Fibroblast of pulmonary artery (primary cell): ENCODE results near the gene C1QL2.
A peak's percentile ranks its signal among the peaks of the same experiment; 100 is the strongest.

Experiments
- DNase-seq: peaks from one replicate; pipeline ENCODE4 v3.0.0-alpha.2; 2010; ENCODE audit warnings: low read depth
- H3K4me3 ChIP-seq: replicated peaks from 2 replicates; pipeline ENCODE4 v1.5.1; 2011; ENCODE audit warnings: low read depth, mild to moderate bottlenecking, control low read depth, low read length, moderate library complexity
- TF ChIP-seq, protein P1 (sequence below): IDR thresholded peaks from 2 replicates; pipeline ENCODE4 v1.5.1; 2011; ENCODE audit warnings: mild to moderate bottlenecking, control low read depth, low read length, inconsistent platforms; ENCODE audit errors: missing control alignments

The C1QL2 gene

DNA sequence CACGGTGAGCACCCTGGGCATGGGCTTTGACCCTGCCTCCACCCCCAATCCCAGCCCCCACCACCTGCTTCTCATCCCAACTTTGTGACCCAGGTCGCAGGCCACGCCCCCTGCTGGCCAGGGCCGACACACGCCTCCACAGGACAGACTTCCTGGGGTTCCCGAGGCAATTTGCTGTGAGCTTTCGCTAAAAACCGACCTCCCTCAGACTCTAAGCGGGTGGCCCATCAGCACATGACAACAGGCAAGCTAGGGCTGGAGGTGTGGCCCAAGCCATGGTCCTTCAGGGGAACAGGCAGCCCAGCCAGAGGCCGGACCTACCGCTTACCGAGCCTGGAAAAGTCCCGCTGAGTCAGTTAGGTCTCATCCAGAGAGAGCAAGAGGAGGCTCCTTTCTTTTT is 31.9 kb downstream of the C1QL2 start:
- TF ChIP-seq, protein P1, sequence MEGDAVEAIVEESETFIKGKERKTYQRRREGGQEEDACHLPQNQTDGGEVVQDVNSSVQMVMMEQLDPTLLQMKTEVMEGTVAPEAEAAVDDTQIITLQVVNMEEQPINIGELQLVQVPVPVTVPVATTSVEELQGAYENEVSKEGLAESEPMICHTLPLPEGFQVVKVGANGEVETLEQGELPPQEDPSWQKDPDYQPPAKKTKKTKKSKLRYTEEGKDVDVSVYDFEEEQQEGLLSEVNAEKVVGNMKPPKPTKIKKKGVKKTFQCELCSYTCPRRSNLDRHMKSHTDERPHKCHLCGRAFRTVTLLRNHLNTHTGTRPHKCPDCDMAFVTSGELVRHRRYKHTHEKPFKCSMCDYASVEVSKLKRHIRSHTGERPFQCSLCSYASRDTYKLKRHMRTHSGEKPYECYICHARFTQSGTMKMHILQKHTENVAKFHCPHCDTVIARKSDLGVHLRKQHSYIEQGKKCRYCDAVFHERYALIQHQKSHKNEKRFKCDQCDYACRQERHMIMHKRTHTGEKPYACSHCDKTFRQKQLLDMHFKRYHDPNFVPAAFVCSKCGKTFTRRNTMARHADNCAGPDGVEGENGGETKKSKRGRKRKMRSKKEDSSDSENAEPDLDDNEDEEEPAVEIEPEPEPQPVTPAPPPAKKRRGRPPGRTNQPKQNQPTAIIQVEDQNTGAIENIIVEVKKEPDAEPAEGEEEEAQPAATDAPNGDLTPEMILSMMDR: peak; percentile 37
- DNase-seq: peak; percentile 2
- no peak overlapping the region for H3K4me3 ChIP-seq

DNA sequence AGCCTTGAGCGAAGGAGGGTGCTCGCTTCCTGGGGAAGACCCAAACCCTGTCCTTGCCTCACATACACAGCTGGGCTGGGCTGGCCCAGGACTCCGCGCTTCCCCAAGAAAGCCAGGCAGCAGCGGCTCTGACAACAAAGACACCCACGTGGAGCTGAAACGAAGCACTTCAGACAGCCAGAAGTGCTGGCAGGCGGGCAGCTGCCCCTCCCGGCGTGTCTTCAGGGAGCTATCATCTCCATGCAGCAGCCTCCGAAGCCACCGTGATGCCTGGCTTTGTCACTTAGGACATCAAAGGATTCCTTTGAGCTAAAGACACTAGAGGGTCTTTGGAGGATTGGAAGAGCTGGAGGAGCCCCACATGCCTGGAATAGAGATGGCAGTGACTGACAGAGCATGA is 35.2 kb downstream of the C1QL2 start:
- H3K4me3 ChIP-seq: no peak overlapping the region
- no peak for DNase-seq
- TF ChIP-seq, protein P1: no peak

DNA sequence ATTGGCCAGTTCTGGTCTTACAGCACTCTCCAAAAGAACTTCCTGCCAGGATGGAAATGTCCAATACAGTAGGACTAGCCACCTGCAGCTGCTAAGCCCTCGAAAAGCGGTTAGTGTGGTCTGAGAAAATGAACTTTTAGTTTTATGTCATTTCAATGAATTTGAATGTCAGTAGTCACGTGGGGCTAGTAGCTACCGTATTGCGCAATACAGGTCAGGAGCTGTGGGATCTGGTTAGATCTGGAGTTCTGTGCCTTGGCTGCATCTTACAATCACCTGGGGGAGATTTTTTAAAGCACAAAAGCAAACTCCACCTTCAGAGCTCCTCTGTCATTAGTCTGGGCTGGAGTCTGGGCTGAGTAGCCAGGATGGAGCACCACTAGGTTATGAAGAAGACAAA is 35.9 kb downstream of the C1QL2 start:
- no peak overlapping the region for H3K4me3 ChIP-seq
- no peak for DNase-seq
- TF ChIP-seq, protein P1: no peak

DNA sequence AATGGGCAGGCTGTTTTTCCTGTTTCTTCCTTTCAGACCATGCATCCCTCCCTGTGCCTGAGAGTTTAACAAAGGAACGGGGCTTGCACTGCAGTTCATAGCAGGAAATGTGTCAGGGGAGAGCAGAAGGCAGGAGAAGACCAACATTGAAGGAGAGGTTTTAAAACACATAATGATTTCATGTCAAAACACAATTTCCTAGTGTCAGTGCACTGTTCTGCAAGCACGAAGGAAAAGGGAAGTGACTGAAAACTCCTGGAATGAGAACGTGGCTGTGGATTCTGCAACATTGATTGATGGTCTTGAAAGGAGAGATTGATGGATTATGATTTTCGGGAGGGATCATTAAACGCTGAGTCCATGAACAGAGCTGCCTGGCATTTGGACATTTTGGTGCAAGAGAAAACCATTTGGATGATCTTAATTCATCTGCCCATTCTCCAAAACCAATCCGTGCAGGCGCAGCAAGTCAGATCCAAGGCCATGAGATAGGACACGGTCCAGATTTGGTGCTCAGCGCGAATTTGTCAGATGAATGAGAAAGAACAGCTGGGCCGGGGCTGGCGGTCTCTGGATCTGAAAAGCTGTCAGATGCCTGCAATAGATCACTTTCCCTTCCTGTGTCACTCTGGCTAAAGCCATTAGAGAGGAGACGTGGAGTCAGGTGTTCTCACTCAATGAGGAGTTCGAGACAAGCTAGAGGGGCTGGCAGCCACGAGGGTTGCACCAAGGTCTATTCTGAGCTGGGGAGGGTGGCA is 38.4 kb downstream of the C1QL2 start:
- TF ChIP-seq, protein P1: no peak
- DNase-seq: no peak
- H3K4me3 ChIP-seq: no peak overlapping the region

DNA sequence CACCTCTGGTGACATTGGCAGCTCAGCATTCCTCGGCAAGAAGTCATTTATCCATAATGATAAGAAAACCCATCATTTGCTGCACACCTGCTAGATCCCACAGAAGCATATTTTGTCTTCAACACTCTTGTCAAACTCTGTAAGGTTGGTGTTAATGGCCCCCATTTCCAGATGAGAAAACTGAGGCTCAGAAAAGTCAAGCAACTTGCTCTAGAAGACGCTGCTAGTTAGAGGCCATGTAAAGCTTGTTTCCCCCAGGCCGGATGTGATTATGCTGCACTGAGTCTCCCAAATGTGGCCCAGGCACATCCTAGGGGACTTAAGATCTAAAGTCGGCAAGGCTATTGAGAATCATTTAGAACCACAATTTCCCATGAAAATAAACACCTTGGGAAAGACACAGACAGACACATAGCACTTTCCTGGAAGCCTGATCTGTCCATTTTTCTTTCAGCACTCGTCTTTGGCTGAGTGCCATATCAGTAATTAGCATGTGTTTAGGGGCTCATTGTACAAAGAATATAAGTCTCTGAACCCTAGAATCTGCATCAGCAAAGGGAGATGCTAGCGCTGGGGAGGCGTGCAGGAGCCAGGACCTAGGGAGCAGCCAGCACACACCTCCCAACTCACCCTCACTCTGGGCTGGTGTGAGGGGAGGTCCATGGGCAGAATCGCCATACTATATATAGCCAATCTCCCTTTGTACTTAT is 39.3 kb downstream of the C1QL2 start:
- H3K4me3 ChIP-seq: no peak overlapping the region
- DNase-seq: no peak
- TF ChIP-seq, protein P1: no peak

DNA sequence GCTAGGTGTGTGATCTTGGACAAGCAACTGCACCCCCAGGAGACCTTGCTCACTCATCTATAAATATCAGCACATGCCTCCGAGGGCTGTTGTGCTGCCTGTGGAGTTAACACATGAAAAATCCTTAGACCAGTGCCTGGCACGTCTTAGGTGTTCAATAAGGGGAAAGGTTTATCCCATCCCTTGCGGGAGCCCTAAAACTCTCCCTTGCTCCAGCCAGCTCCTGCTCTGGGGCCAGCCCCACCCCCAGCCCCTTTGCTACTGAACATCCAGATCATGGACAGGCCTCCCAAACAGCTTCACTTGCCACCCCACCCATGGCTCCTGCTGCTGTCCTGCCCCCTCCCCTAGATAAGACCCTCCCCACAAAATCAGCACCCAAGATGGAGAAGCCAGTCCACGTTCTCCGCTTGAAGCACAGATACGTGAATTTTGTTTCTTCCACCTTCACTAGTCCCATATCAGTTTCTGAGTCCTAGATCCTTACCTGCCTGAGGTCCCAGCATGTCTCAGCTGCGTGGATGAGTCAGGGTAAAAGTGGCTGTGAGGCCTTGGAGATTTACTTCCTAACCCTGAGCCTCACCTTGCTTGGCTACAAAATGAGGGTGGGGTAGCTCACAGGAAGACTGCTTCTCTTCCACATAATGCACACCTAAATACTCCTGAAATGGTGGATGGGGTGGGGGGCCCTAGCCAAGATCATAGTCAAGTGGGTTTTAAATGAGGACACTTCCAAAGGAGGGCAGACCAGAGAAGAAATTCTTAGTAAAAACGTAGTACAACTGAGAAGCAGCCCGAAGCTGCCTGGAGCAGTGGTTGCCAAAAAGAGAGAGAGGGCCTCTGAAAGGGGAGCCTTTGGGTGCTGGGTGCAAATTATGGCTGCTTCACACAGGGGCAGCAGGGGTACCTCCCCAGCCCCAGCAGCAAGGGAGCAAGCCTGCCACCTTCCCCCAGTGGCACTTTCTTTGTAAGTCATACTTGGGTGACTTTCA is 40.4 kb downstream of the C1QL2 start:
- H3K4me3 ChIP-seq: no peak overlapping the region
- DNase-seq: no peak
- TF ChIP-seq, protein P1: no peak
